SK-N-SH (cell line): ENCODE data around the gene CC2D2A. TPM values are rescaled to one million over a fixed set of nuclear protein-coding genes. Genes with fewer than 3 reads are reported as not detected.

Experiments used
- CTCF ChIA-PET: fragments of 300-600, 350-600 bp; formaldehyde crosslinking; extraction: SDS; loops from one replicate; lab custom pipeline; 2021; lab: Yijun Ruan, JAX
- POLR2A ChIA-PET: fragments of 350-600 bp; sonication (Branson Sonifier 250); formaldehyde crosslinking; extraction: SDS; loops from one replicate; lab custom pipeline; 2020; ENCODE audit warnings: antibody characterized with exemption, inconsistent platforms; lab: Yijun Ruan, JAX
- DNase-seq: peaks from one replicate; pipeline ENCODE4 v3.0.0; 2012
- H2AFZ ChIP-seq: fragments of 200-600 bp; sonication (generic); 2 replicates; pipeline ENCODE4 v1.8.1; 2016; ENCODE audit warnings: antibody characterized with exemption, mild to moderate bottlenecking, low read depth
- H3F3A ChIP-seq: fragments of 200-600 bp; sonication (generic); replicated peaks from 2 replicates; pipeline ENCODE3; 2016; ENCODE audit warnings: antibody characterized with exemption, mild to moderate bottlenecking; ENCODE audit not compliant: insufficient read depth
- H3K27ac ChIP-seq, 2 experiments: fragments of 200-500 bp in 1 of 2; fragments of 200-600 bp in 1 of 2; sonication (Bioruptor generic) in 1 of 2; sonication (generic), shearing (Covaris generic) in 1 of 2; 2 replicates each; pipeline versions ENCODE4 v1.5.1 to v1.6.1; 2014 to 2016; ENCODE audit warnings: low read depth in 2 of 2, inconsistent platforms in 1 of 2, low read length in 1 of 2, mild to moderate bottlenecking in 1 of 2, mixed read lengths in 1 of 2
- H3K27me3 ChIP-seq: fragments of 200-600 bp; sonication (generic), shearing (Covaris generic); 2 replicates; pipeline ENCODE4 v1.6.1; 2016; ENCODE audit warnings: mixed run types; ENCODE audit not compliant: insufficient read depth
- H3K36me3 ChIP-seq, 2 experiments: fragments of 200-500 bp in 1 of 2; fragments of 200-600 bp in 1 of 2; sonication (Bioruptor generic) in 1 of 2; sonication (generic) in 1 of 2; replicated peaks in 1 of 2; 2 replicates each; pipeline versions ENCODE3 to v1.5.1; 2014 to 2016; ENCODE audit warnings: low read length in 1 of 2, mild to moderate bottlenecking in 1 of 2; ENCODE audit not compliant: insufficient read depth in 2 of 2, control insufficient read depth in 1 of 2
- H3K4me1 ChIP-seq, 2 experiments: fragments of 200-500 bp in 1 of 2; fragments of 200-600 bp in 1 of 2; sonication (Bioruptor generic) in 1 of 2; sonication (generic), shearing (Covaris generic) in 1 of 2; 2 replicates each; pipeline versions ENCODE4 v1.5.1 to v1.6.1; 2014 to 2016; ENCODE audit warnings: low read depth in 1 of 2, low read length in 1 of 2, mixed run types in 1 of 2; ENCODE audit not compliant: insufficient read depth in 2 of 2, control insufficient read depth in 1 of 2
- H3K4me2 ChIP-seq: fragments of 200-600 bp; sonication (generic), shearing (Covaris generic); 2 replicates; pipeline ENCODE4 v1.6.1; 2017; ENCODE audit warnings: mixed run types
- H3K4me3 ChIP-seq, 2 experiments: fragments of 200-500 bp in 1 of 2; fragments of 200-600 bp in 1 of 2; sonication (Bioruptor generic) in 1 of 2; sonication (generic), shearing (Covaris generic) in 1 of 2; 2 replicates each; pipeline versions ENCODE4 v1.5.1 to v1.8.1; 2014 to 2016; ENCODE audit warnings: low read depth in 2 of 2, inconsistent platforms in 1 of 2, low read length in 1 of 2, mild to moderate bottlenecking in 1 of 2, mixed read lengths in 1 of 2, moderate library complexity in 1 of 2
- H3K79me2 ChIP-seq: fragments of 200-600 bp; sonication (generic); 2 replicates; pipeline ENCODE4 v1.8.1; 2017; ENCODE audit warnings: mild to moderate bottlenecking; ENCODE audit not compliant: insufficient read depth
- H3K9ac ChIP-seq: fragments of 200-600 bp; sonication (generic); 2 replicates; pipeline ENCODE4 v1.6.1; 2017; ENCODE audit warnings: mixed run types
- H3K9me2 ChIP-seq: fragments of 200-600 bp; sonication (generic); 2 replicates; pipeline ENCODE4 v1.6.1; 2017; ENCODE audit warnings: mixed run types
- H3K9me3 ChIP-seq: fragments of 200-600 bp; sonication (generic); 2 replicates; pipeline ENCODE4 v1.6.1; 2017; ENCODE audit warnings: mixed run types, mild to moderate bottlenecking, moderate library complexity
- H4K20me1 ChIP-seq: fragments of 200-600 bp; sonication (generic); 2 replicates; pipeline ENCODE4 v1.6.1; 2017; ENCODE audit warnings: mild to moderate bottlenecking, mixed run types; ENCODE audit not compliant: insufficient read depth
- CHD2 ChIP-seq: fragments of 150-350 bp; IDR thresholded peaks from 2 replicates; pipeline ENCODE4 v1.6.1; 2018; ENCODE audit warnings: low read length; ENCODE audit not compliant: partially characterized antibody
- ELF1 ChIP-seq: IDR thresholded peaks from 2 replicates; pipeline ENCODE4 v1.4.0; 2012
- FOSL2 ChIP-seq: IDR thresholded peaks from 2 replicates; pipeline ENCODE4 v1.4.0; 2012; ENCODE audit warnings: low read depth, mild to moderate bottlenecking, moderate library complexity, borderline replicate concordance
- GABPA ChIP-seq: IDR thresholded peaks from 2 replicates; pipeline ENCODE4 v1.4.0; 2012; ENCODE audit warnings: low read depth, mild to moderate bottlenecking
- MEF2A ChIP-seq: IDR thresholded peaks from 2 replicates; pipeline ENCODE4 v1.4.0; 2012; ENCODE audit warnings: low read depth, borderline replicate concordance
- MXI1 ChIP-seq: IDR thresholded peaks from 2 replicates; pipeline ENCODE4 v1.6.1; 2012; ENCODE audit warnings: mild to moderate bottlenecking, low read depth, low read length, improper control_type of control experiment
- NRF1 ChIP-seq: IDR thresholded peaks from 2 replicates; pipeline ENCODE4 v1.6.1; 2012; ENCODE audit warnings: low read depth, mild to moderate bottlenecking, low read length
- PBX3 ChIP-seq: IDR thresholded peaks from 2 replicates; pipeline ENCODE4; 2012
- POLR2AphosphoS5 ChIP-seq: IDR thresholded peaks from 2 replicates; pipeline ENCODE4 v1.6.1; 2012; ENCODE audit warnings: low read depth, low read length
- RAD21 ChIP-seq: IDR thresholded peaks from 2 replicates; pipeline ENCODE4 v1.6.1; 2012; ENCODE audit warnings: mild to moderate bottlenecking, low read length
- RCOR1 ChIP-seq: fragments of 150-350 bp; IDR thresholded peaks from 2 replicates; pipeline ENCODE4 v1.6.1; 2017; ENCODE audit warnings: antibody characterized with exemption, low read length
- REST ChIP-seq: IDR thresholded peaks from 2 replicates; pipeline ENCODE4 v1.6.1; 2012; ENCODE audit warnings: mild to moderate bottlenecking, low read depth, low read length, moderate library complexity
- RXRA ChIP-seq: IDR thresholded peaks from 2 replicates; pipeline ENCODE4 v1.4.0; 2012; ENCODE audit warnings: low read depth, mild to moderate bottlenecking, borderline replicate concordance
- SIN3A ChIP-seq: IDR thresholded peaks from 2 replicates; pipeline ENCODE4 v1.6.1; 2012; ENCODE audit warnings: low read depth, mild to moderate bottlenecking, low read length, moderate library complexity, borderline replicate concordance
- TAF1 ChIP-seq: IDR thresholded peaks from 2 replicates; pipeline ENCODE4 v1.6.1; 2012; ENCODE audit warnings: low read depth, mild to moderate bottlenecking, low read length, moderate library complexity, borderline replicate concordance
- YY1 ChIP-seq: IDR thresholded peaks from 2 replicates; pipeline ENCODE4 v1.4.0; 2012; ENCODE audit warnings: low read depth, mild to moderate bottlenecking
- WGBS: methylation state at CpG from one replicate; pipeline ENCODE4 v1.1.6; 2017; ENCODE audit warnings: low lambda C conversion rate; 5-methylcytosine and 5-hydroxymethylcytosine counted together
- polyA plus RNA-seq, 3 experiments: library from polyadenylated mRNA; depleted of rRNA; stranded (reverse); fragments of >200 nt; gene quantifications; 2 replicates each; pipeline ENCODE4 v1.2.3, GENCODE V29; 2012
- TF ChIP-seq, protein P1 (sequence below): IDR thresholded peaks from 2 replicates; pipeline ENCODE4 v1.4.0; 2012; ENCODE audit warnings: low read depth

Gene CC2D2A
- polyA plus RNA-seq (2012; rRNA removed) = 17.8 and 23.4 TPM in 2 replicates
- polyA plus RNA-seq (2012; cell fraction: cytosol; rRNA removed) = 21.0 and 22.2 TPM in 2 replicates
- 28.6 and 29.9 TPM in 2 replicates for polyA plus RNA-seq (2012; cell fraction: nucleus; rRNA removed)

GRCh38 chr4:15469402-15470127 lies at the start of gene CC2D2A:
Gene CC2D2A, plus strand, starts transcription at chr4:15469882. Its CDS starts 6,051 bp downstream, at chr4:15475933.
- Histone ChIP-seq H3K4me1 (peaks cover 0 to 4% of the 10 kb centered on the region in 2 experiments; a peak in 1 of 4 replicates), H3K36me3 (no peaks in the 10 kb centered on the region), H3K9me2 (no peaks in the 10 kb centered on the region), H3K79me2 (no peaks in the 10 kb centered on the region), H3K27me3 (no peaks in the 10 kb centered on the region), H3K9ac (peak within 1 kb of the TSS; percentile 76), H4K20me1 (no peaks in the 10 kb centered on the region), H3F3A (no peaks in the 10 kb centered on the region), H3K27ac (peak within 1 kb of the TSS; percentile 63 to 76), H2AFZ (peak within 1 kb of the TSS; percentile 97), H3K4me2 (peak within 1 kb of the TSS; percentile 86), H3K4me3 (peak within 1 kb of the TSS; percentile 61 to 82), H3K9me3 (no peaks in the 10 kb centered on the region)
- ChIA-PET CTCF (interaction anchor here (1.2 to 5.4 kb wide), 7 partner anchors 8 to 336 kb away, joined by 3 to 61 read pairs (median 7); no protein-coding TSS in a partner anchor), POLR2A (interaction anchor here (0.7 to 2.6 kb wide), 3 partner anchors 10 to 176 kb away, joined by 3 to 23 read pairs (median 4); no protein-coding TSS in a partner anchor)
- DNase-seq = peak; percentile 42
- TF ChIP-seq TAF1 (peak; percentile 48; the same call in 1 of the 2 replicates), SIN3A (peak; percentile 66; the same call in 1 of the 2 replicates), ELF1 (peak; percentile 39; the same call in 1 of the 2 replicates), PBX3 (no peak), RXRA (no peak), FOSL2 (no peak), RCOR1 (no peak), POLR2AphosphoS5 (peak; percentile 69), GABPA (peak; percentile 33; the same call in 1 of the 2 replicates), REST (no peak), CHD2 (no peak), RAD21 (no peak), MEF2A (no peak), NRF1 (no peak), MXI1 (peak; percentile 77), YY1 (peak; percentile 75)
- TF ChIP-seq, protein P1, sequence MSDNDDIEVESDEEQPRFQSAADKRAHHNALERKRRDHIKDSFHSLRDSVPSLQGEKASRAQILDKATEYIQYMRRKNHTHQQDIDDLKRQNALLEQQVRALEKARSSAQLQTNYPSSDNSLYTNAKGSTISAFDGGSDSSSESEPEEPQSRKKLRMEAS = peak; percentile 72
- WGBS = 10% methylated on average over 14 of the region's 14 CpGs
